ENCODE data around the gene GSS.

GSS gene

DNA sequence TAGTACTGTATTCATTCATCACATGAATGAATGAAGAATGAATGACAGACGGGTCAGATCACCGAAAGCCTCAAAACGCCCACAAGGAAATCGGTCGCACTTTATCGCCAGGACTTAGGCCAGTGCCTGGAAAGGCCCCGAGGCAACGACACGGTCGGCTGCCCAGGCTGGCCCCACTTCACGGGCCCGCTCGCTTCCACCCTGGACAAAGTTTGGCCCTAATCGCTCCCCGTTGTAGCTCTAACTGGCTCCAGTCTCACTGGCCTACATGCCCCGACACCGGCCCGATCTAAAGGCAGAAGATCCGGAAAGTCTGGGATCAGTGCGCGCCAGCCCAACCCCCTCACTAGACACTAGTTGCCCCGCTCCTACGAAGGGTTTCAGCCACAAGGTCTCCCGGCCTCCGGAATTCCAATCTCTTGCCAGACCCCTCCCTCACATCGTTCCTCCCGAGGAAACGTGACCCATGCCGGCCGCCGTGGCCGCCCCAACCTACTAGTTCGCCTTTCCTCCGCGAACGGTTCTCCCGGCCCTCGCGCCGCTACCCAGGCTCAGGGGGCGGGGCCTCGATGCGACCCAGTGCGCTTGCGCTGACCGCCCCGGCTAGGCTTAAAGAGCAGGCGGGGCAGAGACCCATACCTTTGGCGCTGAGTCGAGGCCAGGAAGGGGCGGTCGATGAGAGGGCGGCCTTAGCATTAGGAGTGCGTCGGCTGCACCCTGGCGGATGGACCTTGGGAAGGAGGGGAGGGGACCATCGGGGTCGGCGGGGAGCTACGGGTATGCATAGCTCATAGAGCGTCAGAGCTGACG, at the start of gene GSS, which contains the start of gene MYH7B:
Gene GSS, minus strand, starts transcription at position 576 of the 810 bp plus-strand sequence. CDS start 3,954 bp downstream, outside the sequence.
Gene MYH7B, plus strand, starts transcription at position 638 of the 810 bp plus-strand sequence. CDS start 22,138 bp downstream, outside the sequence.
- peak; percentile 99 to 100 for DNase-seq

DNA sequence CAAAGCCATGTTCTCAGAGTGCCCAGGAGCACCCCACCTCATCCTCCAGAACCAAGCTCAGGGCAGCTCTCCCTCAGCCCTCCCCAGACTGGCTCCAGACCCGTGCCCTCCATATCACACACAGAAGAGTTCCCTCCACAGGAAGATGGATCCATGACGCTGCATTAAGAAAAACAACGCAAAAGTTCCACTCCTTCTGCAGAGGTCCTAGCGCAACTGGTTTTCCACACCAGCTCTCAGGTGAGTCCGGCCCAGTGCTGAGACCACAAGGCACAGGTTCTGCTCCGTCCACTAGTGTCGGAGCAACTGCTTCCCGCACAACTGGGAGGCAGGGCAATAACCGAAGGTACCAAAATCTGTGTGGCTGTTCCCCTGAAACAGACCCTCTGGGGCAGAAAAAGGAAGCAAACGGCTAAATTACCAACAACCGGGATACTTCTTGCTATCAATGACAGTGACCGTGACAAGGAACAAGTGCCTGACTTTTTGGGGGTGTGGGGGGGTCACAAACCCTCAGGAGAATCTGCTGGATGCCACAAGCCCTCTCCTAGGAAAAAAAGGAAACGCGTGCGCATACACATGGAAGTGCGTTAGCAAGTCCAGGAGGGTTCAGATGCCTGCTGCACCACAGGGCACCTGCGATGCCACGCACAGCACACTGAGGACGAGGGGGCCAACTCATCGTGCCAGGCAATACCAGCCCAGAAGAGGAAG, 49.3 kb upstream of the GSS start:
- DNase-seq: no peak

DNA sequence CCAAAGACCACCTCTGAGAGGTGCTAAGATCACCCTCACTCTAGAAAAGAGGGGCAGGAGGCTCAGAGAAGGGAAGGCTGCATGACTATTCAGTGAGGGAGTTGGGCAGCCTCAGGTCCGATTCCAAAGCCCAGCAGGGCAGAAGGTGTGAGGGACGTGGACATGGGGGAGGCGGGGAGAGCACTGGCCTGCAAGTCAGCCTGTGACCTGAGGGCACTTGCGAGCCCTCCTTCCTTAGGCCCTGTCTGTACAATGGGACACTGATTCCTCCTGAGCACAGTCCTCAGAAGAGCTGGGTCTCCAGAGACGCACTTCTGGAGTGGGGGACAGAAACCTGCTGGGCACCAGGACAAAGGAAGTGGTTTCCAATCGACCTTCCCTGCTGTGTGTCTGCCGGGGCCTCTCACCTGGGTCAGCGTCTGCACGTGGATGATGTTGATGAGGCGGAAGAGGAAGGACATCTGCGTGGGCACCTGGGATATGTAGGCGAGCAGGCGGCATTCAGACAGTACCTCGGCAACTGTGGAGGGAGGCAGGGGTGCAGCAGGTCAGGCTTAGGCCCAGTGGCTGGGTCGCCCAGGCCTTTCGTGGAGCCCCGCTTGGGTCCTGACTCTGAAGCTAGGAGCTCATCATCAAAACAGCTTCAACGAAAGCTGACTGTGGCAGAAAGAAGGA, 48.6 kb upstream of the GSS start:
- DNase-seq: no peak

DNA sequence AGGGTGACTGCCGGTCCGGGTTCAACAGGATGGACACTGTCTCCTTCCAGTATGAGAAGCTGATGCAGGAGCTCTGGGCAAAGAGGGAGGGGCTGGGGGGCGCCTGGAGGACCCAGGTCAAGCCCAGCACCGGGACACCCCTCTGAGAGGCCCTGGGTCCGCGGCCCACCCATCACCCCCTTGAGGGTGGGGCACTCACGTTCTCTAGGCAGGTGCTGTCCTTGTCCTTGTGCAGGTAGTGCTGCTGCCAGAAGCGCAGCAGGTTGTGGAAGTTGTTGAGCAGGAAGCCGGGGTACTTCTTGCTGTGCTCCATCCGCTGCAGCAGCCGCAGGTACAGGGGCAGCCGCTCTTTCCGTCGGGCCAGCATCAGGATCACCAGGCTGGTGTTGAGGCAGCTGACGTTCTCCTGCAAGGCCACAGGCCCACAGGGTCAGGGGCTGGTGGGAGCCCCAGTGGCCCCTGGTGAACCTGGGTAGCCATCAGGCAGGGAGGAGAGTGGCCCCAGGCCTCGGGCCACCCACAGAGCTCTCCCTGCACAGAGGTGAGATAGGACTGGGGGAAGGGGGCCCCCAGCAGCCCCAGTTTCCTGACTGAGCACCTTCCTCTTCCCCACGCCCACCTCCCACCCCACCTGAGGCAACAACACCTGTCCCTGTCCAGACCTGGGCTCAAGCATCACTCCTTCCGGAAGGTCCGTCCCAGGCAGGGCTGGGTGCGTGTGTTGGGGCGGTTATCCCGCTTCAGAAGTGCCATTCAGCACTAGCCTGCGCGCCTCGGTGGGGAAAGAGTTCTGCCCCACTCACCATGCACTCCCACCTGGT, 47.8 kb upstream of the GSS start:
- DNase-seq: no peak

DNA sequence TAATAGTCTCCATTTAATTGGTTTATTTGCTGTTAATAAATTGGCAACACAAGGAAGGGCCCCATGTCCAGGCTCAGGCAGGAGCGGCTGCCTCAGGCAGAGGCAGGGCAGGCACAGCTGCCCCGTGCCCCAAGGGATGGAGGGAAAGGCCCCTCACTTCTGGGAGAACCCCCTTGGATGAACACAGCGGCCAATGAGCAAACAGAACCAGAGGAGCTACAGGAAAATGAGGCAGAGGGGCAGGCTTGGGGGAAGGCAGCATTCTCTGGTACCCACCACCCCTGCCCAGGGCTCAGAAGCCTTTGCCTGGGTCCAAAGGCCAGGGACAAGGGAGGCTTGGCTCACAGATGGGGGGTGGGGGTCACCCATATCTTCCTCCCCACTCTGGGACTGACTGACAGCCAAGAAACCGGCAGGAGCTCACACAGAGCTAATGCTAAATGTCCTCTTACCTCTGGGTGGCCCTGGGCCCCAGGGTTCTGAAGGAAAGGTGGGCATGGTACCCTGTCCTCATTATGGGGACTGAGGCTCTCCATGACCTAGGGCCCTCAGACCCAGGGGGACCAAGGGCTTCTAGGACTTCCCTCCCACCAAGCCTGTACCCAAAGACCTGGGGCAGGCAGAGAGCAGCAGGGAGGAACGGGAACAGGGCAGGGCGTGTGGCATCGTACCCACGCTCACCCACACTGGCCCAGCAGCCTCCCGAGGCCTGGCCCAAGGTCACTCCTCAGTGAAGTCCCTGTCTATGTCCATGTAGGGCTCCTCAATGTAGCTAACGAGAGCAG, 47.0 kb upstream of the GSS start:
- DNase-seq: no peak

DNA sequence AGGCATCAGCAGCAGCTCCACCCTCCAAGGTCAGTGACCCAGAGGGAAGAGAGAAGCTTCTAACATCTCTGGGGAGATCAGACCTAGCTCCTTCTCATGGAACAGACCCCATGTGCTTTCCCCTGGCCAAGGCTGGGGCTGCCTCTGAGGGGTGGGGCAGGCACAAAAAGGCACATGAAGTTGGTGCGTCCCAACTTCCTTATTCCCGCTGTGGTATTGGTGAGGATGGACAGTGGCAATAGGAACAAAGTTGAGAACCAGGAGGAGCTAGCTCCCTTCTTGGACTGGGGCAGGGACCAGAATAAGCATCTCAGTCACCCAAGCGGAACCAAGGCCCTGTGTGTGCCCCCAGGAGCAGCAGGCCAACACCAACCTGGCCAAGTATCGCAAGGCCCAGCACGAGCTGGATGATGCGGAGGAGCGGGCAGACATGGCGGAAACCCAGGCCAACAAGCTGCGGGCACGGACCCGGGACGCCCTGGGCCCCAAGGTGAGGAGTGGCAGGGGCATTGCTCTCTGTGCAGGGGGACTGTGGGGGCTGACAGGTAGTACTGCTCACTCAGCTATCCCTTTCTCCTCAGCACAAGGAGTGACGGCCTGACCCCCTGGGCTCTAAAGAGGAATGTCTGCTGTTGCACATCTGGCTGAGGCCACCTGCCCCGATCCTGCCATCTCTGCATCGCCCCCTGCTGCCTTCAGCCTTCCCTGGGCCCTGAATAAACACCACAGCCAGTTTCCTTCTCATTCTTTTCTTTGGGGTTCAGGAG, 46.2 kb upstream of the GSS start:
- no peak for DNase-seq

DNA sequence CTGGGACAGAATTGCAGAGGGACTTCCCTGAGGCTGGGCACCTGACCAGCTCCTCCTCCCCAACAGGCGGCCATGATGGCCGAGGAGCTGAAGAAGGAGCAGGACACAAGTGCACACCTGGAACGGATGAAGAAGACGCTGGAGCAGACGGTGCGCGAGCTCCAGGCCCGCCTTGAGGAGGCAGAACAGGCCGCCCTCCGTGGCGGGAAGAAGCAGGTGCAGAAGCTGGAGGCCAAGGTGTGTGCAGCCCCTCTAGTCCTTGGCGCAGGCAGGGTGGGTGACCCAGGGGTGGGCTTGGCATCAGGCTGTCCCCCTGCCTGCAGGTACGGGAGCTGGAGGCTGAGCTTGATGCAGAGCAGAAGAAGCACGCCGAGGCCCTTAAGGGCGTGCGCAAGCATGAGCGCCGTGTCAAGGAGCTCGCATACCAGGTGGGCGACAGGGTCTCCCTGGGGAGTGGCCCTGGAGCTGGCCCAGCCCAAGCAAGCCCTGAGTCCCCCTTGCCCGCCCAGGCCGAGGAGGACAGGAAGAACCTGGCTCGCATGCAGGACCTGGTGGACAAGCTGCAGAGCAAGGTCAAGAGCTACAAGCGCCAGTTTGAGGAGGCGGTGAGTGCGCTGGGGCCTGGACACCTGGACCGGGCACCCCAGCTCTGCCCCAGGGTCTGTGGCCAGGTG, 45.5 kb upstream of the GSS start:
- no peak for DNase-seq

DNA sequence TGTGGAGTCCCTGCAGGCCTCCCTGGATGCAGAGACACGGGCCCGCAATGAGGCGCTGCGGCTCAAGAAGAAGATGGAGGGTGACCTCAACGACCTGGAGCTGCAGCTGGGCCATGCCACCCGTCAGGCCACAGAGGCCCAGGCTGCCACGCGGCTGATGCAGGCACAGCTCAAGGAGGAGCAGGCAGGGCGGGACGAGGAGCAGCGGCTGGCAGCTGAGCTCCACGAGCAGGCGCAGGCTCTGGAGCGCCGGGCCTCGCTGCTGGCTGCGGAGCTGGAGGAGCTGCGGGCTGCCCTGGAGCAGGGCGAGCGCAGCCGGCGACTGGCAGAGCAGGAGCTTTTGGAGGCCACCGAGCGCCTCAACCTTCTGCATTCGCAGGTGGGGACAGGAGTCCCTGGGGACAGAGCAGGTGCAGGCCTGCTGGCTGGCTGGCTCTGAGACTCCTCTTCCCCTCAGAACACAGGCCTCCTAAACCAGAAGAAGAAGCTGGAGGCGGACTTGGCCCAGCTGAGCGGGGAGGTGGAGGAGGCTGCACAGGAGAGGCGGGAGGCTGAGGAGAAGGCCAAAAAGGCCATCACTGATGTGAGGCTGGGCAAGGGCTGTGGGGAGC, 44.8 kb upstream of the GSS start:
- no peak for DNase-seq

DNA sequence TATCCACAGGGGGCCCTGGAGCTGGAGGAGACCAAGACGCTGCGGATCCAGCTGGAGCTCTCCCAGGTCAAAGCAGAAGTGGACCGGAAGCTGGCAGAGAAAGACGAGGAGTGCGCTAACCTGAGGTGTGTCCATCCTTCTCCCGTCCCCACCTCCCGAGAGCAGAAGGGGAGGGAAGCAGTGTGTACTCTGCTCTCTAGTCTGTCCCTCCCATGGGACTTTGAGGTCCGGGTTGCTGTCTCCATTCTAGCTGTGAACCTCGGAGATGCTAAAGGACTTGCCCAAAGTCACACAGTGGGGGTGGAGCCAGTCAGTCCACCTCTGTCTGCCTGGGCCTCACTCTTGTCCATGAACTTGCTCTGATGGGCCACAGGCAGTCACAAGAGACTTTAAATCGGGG, 44.2 kb upstream of the GSS start:
- DNase-seq: no peak

DNA sequence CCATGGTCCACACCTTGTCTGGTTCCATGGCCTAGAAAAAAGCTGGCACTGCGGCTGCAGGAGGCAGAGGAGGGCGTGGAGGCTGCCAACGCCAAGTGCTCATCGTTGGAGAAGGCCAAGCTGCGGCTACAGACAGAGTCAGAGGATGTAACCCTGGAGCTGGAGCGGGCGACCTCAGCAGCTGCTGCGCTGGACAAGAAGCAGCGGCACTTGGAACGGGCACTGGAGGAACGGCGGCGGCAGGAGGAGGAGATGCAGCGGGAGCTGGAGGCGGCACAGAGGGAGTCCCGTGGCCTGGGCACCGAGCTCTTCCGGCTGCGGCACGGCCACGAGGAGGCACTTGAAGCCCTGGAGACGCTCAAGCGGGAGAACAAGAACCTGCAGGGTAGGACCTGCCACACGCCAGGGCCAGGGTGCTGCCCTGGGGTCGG, 43.4 kb upstream of the GSS start:
- DNase-seq: no peak

DNA sequence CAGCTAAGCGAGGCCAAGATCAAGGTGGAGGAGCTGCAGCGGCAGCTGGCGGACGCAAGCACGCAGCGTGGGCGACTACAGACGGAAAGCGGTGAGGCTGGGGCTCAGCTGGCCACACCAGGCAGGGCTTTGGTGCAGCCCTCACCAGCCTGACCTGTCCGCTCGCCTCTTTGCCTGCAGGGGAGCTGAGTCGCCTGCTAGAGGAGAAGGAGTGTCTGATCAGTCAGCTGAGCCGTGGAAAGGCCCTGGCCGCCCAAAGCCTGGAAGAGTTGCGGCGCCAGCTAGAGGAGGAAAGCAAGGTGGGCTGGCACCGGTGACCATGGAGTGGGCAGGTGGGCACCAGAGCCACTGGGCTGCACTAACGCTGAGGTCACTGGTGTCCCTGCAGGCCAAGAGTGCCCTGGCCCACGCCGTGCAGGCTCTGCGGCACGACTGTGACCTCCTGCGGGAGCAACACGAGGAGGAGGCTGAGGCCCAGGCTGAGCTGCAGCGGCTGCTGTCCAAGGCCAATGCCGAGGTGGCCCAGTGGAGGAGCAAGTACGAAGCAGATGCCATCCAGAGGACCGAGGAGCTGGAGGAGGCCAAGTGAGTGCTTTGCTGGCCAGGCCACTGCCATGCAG, 42.8 kb upstream of the GSS start:
- no peak for DNase-seq

DNA sequence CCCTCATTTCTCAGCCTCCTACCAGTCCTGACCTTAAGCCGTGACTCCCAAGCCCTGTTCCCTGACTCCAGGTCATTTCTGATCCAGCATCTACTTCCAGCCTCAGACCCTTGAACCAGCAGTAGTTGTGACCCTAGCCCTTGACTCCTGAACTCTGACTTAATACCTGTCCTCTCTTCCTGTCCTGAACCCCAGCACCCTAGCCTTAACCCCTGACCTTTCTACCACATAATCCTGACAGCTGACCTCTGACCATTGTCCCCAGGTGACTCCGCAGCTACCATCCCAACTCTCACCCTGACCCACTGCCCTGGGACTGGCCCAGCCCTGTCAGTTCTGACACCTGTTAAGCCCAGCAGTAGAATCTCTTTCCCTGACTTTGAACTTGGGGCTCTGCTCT, 42.2 kb upstream of the GSS start:
- DNase-seq: no peak

DNA sequence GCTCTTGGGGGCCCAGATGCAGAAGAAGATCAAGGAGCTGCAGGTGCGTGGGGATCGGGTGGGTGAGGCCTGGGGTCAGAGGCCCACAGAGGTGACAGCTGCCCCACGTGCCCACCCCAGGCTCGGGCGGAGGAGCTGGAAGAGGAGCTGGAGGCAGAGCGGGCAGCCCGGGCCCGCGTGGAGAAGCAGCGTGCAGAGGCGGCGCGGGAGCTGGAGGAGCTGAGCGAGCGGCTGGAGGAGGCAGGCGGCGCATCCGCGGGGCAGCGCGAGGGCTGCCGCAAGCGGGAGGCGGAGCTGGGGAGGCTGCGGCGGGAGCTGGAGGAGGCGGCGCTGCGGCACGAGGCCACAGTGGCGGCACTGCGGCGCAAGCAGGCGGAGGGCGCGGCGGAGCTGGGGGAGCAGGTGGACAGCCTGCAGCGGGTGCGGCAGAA, 41.5 kb upstream of the GSS start:
- no peak for DNase-seq

DNA sequence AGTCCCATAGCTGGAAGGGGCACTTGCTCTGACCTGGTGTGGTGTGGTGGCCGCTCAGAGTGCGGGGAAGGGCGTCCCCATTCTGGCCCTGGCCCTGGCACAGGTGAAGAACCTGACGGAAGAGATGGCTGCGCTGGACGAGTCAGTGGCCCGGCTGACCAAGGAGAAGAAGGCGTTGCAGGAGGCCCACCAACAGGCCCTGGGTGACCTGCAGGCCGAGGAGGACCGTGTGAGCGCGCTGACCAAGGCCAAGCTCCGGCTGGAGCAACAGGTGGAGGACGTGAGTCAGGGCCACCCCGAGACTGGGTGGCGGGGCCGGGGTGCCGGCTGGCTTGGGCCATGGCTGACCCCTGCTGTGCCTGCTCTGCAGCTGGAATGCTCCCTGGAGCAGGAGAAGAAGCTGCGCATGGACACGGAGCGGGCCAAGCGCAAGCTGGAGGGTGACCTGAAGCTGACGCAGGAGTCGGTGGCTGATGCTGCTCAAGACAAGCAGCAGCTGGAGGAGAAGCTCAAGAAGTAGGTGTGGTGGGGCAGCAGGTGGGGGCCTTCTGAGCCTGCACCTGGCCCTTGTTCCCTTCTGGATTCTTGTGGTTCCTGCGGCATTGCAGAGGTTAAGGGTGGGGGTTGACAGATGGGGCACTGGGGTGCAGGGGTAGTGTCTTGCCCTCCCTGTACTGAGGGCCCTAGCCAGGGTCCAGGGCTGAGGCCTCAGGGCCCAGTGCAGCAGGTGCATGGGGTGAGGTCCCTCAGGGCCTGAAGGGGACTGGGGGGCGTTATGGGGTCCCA, 40.8 kb upstream of the GSS start:
- no peak for DNase-seq

DNA sequence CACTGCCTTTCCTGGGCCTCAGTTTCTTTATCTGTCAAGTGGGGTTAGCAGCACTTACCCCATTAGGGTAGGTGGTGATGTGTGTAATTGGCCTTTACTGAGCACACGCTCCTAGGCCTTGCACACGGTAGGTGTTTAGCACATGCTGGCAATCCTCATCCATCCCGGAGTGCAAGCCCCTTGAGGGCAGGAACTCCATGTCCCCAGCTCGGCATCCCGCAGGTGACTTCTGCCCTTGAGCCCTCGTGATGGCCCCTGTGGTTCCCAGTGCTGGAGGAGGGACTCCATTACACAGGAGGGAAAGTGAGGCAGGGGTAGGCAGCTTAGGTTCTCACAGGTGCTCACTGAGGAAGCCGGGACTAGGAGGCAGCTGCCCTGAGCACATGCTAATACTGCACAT, 40.1 kb upstream of the GSS start:
- DNase-seq: no peak

DNA sequence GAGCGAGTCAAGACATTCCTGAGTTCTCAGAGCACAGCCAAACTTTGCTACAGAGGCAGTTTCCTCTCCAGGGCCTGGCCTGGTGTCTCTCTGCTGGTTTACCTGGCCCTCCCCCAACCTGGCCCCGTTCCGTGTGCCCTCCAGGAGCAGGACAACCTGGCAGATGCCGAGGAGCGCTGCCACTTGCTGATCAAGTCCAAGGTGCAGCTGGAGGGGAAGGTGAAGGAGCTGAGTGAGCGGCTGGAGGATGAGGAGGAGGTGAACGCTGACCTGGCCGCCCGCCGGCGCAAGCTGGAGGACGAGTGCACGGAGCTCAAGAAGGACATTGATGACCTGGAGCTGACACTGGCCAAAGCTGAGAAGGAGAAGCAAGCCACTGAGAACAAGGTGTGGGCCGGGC, 39.6 kb upstream of the GSS start:
- DNase-seq: no peak

DNA sequence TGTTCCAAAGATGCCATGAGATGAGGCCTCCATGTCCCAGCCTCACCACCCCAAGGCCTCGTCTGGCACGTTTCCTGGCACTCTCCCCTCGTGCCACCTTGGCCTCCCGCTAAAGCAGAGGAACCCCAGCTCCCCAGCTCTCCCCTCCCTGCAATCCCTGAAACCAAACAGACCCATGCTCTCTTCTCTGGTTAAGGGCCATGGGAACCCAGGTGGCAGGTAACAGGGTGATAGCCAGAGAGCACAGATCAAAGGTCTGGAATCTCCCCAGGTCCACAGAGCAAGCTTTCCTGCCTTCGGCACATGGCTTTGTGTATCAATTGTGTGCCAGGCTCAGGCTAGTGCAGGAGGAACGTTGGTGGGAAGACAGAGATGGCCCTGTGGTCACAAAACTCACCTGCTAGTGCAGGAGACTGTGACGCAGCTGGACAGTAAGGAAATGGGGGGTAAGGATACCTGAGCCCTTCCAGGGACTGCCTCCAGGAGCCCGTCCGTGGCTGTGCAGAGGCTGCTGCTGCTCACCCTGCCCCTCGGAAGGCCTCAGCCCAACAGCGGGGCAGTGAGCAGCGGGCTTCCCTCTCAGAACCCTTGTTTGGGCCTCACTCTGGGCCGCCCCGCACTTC, 39.0 kb upstream of the GSS start:
- no peak for DNase-seq

DNA sequence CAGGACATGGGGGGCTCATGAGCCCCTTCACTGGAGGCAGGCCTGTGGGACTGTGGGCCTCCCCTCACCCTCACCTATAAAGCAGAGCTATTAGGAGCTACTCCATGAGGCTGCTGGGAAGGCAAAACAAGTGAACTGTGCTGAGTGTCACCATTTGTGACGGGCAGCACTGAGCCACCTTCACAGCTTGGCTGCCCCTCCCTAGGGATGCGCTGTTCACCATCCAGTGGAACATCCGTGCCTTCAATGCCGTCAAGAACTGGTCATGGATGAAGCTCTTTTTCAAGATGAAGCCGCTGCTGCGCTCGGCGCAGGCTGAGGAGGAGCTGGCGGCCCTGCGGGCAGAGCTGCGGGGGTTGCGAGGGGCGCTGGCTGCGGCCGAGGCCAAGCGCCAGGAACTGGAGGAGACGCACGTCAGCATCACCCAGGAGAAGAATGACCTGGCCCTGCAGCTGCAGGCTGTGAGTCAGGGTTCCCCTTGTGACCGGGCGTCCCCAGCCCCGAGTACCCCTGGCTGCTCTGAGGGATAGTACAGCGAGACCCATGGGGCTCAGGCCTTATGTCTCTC, 38.4 kb upstream of the GSS start:
- DNase-seq: no peak

Data from stimulated activated CD4-positive, alpha-beta T cell treated with anti-CD3 and anti-CD28 coated beads, Interleukin-2, amount 100 ng/mL, for 48 hours (primary cell).